Measurements from ENCODE around the gene ADIG. TPM values are rescaled to one million over a fixed set of nuclear protein-coding genes. Genes with fewer than 3 reads are reported as not detected.

The ADIG gene
- total and polyA plus RNA-seq, 4 donors: not detected

DNA sequence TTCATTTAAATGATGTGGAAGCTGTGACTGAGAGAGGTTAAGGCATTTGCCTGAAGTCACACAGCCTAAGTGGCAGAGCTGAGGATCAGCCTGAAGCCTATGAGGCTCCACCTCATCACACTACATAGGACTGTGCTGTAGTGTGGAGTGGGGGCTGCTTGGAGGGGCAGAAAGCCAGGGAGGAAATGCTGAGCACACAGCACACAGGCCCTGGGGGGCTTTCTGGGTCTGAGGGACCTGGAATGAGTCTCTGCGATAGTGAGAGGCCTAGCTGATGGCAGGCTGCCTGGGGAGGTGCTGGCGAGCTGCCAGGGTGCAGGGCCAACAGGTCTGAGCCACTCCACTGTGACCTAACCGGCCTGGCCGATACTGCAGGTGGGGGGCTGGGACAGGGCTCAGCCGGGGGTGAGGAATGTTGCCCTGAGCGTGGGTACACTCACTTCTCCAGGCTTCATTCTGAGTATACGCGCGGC, 18.4 kb downstream of the ADIG start:
- Histone ChIP-seq H3K4me3 (ENCODE audit: low read depth, low read length) (no peak overlapping the region), H3K27ac (ENCODE audit: low read depth, low read length) (no peak overlapping the region), H3K9me3 (ENCODE audit: control insufficient read depth, insufficient read depth, low read length) (no peaks in the 10 kb centered on the region), H3K27me3 (ENCODE audit: control insufficient read depth, insufficient read depth, low read length) (peaks cover 32% of the 10 kb centered on the region), H3K36me3 (ENCODE audit: control insufficient read depth, insufficient read depth, low read length) (no peaks in the 10 kb centered on the region), H3K4me1 (ENCODE audit: control insufficient read depth, insufficient read depth, low read length) (peaks cover 3% of the 10 kb centered on the region)
- no peak for DNase-seq (ENCODE audit: low read depth in 4 of 6, low spot score in 6 of 6)
- WGBS (ENCODE audit: insufficient coverage): 42% methylated on average over 4 of the region's 9 CpGs

DNA sequence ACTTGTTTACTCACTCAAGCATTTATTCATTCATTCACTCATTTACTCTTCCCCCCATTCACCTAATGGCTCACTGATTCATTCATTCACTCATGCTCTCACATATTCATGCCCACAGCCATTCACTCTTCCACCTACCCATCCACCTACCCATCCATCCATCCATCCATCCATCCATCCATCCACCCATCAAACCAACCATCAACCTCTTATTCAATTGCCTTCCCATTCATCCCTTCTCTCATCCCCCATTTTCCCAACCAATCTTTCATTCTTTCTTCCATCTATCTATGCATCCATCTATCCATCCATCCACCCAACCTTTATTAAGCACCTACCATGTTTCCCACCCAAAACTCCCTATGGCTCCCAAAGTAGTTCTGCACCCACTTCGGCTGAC, 19.1 kb downstream of the ADIG start:
- Histone ChIP-seq H3K4me3 (ENCODE audit: low read depth, low read length) (no peak overlapping the region), H3K4me1 (ENCODE audit: control insufficient read depth, insufficient read depth, low read length) (peaks cover 3% of the 10 kb centered on the region), H3K27ac (ENCODE audit: low read depth, low read length) (no peak overlapping the region), H3K9me3 (ENCODE audit: control insufficient read depth, insufficient read depth, low read length) (no peaks in the 10 kb centered on the region), H3K36me3 (ENCODE audit: control insufficient read depth, insufficient read depth, low read length) (no peaks in the 10 kb centered on the region), H3K27me3 (ENCODE audit: control insufficient read depth, insufficient read depth, low read length) (peaks cover 32% of the 10 kb centered on the region)
- DNase-seq (ENCODE audit: low read depth in 4 of 6, low spot score in 6 of 6): no peak
- WGBS (ENCODE audit: insufficient coverage): 92% methylated on average over 1 of the region's 1 CpG

DNA sequence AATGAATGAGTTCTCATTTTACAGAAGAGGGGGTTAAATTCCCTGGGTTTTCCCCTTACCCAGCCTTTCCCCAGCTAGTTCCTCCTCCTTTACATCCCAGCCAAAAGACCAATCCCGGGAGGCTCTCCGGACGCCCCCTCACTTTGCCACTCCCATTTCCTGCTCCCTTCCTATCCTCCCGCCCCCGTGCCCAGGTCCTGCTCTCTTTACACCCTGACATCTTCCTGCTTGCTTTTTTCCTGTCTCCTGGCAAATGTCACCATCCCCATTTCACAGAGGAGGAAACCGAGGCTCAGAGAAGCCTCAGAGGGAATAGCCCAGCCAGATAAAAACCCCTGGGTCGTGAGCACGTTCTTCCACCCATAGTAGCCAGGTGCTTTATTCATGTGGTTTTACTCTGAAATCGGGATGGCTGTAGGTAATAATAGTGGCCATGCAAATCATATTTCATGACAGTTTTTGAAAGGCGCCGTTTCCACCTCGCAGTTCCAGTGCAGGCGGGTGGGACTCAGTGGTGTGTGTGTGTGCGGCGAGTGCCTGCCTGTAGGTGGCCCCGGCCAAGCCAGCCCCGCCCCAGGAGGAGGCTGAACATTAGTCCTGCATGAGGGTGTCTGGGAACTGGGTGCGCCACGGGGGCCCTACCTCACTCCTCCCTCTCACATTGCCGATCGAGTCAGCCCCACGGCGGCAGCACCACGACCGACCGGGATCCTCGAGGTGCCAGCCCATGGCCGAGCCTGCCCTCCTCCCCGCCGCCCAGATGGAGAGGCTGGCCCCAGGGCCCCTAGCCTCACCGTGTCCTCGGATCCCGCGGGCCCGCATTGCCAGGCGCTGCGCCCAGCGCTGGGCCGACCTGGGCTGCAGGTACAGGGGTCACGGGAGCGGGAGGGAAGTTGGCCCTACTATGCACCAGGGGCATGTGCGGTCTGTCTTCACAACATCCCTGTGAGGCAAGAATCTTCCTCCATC, 20.5 kb downstream of the ADIG start, which contains the start of gene ARHGAP40:
Gene ARHGAP40 (plus strand): TSS at position 594 of the 969 bp plus-strand sequence.
- H3K27me3 ChIP-seq (ENCODE audit: control insufficient read depth, insufficient read depth, low read length): peaks cover 32% of the 10 kb centered on the region
- H3K27ac ChIP-seq (ENCODE audit: low read depth, low read length): no peak within 1 kb of the TSS
- H3K9me3 ChIP-seq (ENCODE audit: control insufficient read depth, insufficient read depth, low read length): no peaks in the 10 kb centered on the region
- no peaks in the 10 kb centered on the region for H3K36me3 ChIP-seq (ENCODE audit: control insufficient read depth, insufficient read depth, low read length)
- 15% methylated on average over 36 of the region's 42 CpGs for WGBS (ENCODE audit: insufficient coverage)
- H3K4me3 ChIP-seq (ENCODE audit: low read depth, low read length): no peak within 1 kb of the TSS
- H3K4me1 ChIP-seq (ENCODE audit: control insufficient read depth, insufficient read depth, low read length): peaks cover 3% of the 10 kb centered on the region
- DNase-seq (ENCODE audit: low read depth in 4 of 6, low spot score in 6 of 6): no peak

DNA sequence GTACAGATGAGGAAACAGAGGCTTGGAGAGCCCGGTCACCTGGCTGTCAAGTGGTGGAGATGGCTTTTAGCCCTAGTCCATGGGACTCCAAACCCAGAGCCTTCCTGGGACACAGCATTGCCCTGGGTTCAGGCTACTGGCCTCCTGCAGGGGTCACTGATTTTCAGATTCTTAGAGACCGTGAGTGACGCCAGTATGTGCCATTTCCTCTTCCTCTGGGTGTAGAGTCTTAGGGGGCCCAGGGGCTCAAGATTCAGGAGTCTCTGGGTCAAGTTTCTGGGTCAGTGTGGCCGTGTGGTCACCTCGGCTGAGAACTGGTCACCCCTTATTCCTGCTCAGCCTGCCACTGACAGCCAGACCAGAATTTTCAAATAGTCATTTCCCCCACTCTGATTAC, 21.2 kb downstream of the ADIG start:
- WGBS (ENCODE audit: insufficient coverage): 42% methylated on average over 2 of the region's 5 CpGs
- Histone ChIP-seq H3K4me1 (ENCODE audit: control insufficient read depth, insufficient read depth, low read length) (peaks cover 3% of the 10 kb centered on the region), H3K9me3 (ENCODE audit: control insufficient read depth, insufficient read depth, low read length) (no peaks in the 10 kb centered on the region), H3K36me3 (ENCODE audit: control insufficient read depth, insufficient read depth, low read length) (no peaks in the 10 kb centered on the region), H3K4me3 (ENCODE audit: low read depth, low read length) (no peak overlapping the region), H3K27me3 (ENCODE audit: control insufficient read depth, insufficient read depth, low read length) (peaks cover 32% of the 10 kb centered on the region), H3K27ac (ENCODE audit: low read depth, low read length) (no peak overlapping the region)
- no peak for DNase-seq (ENCODE audit: low read depth in 4 of 6, low spot score in 6 of 6)

DNA sequence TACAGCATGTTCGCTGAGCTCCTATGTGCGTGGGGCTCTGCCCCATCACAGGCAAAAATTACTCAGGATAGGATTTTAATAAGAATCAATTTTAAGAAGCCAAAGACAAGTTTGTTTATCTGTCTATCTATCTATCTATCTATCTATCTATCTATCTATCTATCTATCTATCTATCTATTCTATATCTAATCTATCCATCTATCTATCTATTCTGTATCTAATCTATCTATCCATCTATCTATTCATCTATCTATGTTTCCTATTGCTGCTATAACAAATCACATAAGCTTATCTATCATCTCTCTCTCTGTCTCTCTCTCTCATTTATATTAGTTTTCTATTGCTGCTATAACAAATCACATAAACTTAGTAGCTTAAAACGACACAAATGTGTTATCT, 22.3 kb downstream of the ADIG start:
- H3K4me1 ChIP-seq (ENCODE audit: control insufficient read depth, insufficient read depth, low read length): peaks cover 3% of the 10 kb centered on the region
- no peak overlapping the region for H3K27ac ChIP-seq (ENCODE audit: low read depth, low read length)
- H3K27me3 ChIP-seq (ENCODE audit: control insufficient read depth, insufficient read depth, low read length): peaks cover 36% of the 10 kb centered on the region
- no peak for DNase-seq (ENCODE audit: low read depth in 4 of 6, low spot score in 6 of 6)
- no peaks in the 10 kb centered on the region for H3K36me3 ChIP-seq (ENCODE audit: control insufficient read depth, insufficient read depth, low read length)
- H3K9me3 ChIP-seq (ENCODE audit: control insufficient read depth, insufficient read depth, low read length): no peaks in the 10 kb centered on the region
- no CpG with 5 or more reads among the region's 3 CpGs for WGBS (ENCODE audit: insufficient coverage)
- no peak overlapping the region for H3K4me3 ChIP-seq (ENCODE audit: low read depth, low read length)

DNA sequence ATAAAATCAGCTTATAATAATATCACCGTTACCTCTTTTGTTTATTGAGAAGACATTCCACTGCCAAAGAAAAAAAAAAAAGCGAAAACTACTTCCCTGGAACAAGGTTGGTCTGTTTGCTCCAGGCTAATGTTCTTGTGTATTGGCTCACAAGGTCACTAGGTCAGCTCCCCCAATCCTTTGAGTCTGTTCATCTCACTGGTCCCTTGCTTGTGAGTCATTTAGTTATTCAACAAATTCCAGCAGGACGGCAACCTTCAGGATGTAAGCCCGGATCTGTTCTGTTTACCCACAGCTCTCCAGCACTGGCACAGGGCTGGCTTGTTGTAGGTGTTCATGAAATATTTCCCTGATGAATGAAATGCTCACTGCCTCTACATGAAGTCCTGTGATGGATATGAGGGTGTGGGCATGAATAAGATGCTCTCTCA, 23.9 kb downstream of the ADIG start:
- no CpG with 5 or more reads among the region's 4 CpGs for WGBS (ENCODE audit: insufficient coverage)
- Histone ChIP-seq H3K9me3 (ENCODE audit: control insufficient read depth, insufficient read depth, low read length) (no peaks in the 10 kb centered on the region), H3K4me3 (ENCODE audit: low read depth, low read length) (no peak overlapping the region), H3K27me3 (ENCODE audit: control insufficient read depth, insufficient read depth, low read length) (peaks cover 36% of the 10 kb centered on the region), H3K27ac (ENCODE audit: low read depth, low read length) (no peak overlapping the region), H3K4me1 (ENCODE audit: control insufficient read depth, insufficient read depth, low read length) (no peaks in the 10 kb centered on the region), H3K36me3 (ENCODE audit: control insufficient read depth, insufficient read depth, low read length) (no peaks in the 10 kb centered on the region)
- DNase-seq (ENCODE audit: low read depth in 4 of 6, low spot score in 6 of 6): no peak

DNA sequence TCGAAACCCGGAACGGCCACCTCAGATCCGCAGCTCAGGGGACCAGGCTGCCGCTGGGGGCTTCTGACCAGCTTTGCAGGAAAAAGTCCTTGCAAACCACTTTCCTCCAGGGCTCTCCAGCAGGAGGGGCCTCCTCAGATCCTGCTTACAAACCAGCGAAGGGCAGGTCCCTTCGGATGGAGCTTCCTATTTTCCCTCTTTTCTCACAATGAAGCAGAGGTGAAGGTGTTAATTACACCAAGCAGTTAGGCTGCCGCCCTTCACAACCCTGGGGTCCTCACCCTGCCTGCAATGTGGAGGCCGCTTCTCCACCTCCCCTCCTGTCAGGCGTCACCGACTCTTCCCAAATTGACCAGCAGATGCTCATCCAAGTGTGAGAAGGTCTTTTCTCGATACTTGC, 26.4 kb downstream of the ADIG start:
- Histone ChIP-seq H3K36me3 (ENCODE audit: control insufficient read depth, insufficient read depth, low read length) (no peaks in the 10 kb centered on the region), H3K27ac (ENCODE audit: low read depth, low read length) (no peak overlapping the region), H3K4me1 (ENCODE audit: control insufficient read depth, insufficient read depth, low read length) (no peaks in the 10 kb centered on the region), H3K4me3 (ENCODE audit: low read depth, low read length) (no peak overlapping the region), H3K9me3 (ENCODE audit: control insufficient read depth, insufficient read depth, low read length) (no peaks in the 10 kb centered on the region), H3K27me3 (ENCODE audit: control insufficient read depth, insufficient read depth, low read length) (peaks cover 14% of the 10 kb centered on the region)
- no peak for DNase-seq (ENCODE audit: low read depth in 4 of 6, low spot score in 6 of 6)
- 58% methylated on average over 9 of the region's 12 CpGs for WGBS (ENCODE audit: insufficient coverage)

DNA sequence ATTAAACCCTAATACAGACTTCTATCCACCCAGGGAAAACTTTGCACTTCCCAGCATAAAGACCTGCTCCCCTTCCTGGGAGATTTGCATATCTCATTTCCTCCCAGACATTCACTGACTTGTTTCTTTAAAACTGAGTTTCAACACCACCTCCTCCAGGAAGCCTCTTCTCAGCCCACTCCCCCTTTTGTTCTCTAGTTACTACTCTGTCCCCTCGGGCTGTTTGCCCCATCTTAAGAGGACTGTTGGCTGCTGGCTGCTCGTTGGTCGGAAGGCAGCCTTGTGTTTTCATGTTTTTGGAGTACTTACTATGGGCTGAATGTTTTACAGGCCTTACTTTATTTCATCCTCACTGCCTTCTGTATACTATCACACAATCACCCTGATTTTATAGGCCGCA, 27.2 kb downstream of the ADIG start:
- Histone ChIP-seq H3K4me3 (ENCODE audit: low read depth, low read length) (no peak overlapping the region), H3K9me3 (ENCODE audit: control insufficient read depth, insufficient read depth, low read length) (no peaks in the 10 kb centered on the region), H3K36me3 (ENCODE audit: control insufficient read depth, insufficient read depth, low read length) (no peaks in the 10 kb centered on the region), H3K27ac (ENCODE audit: low read depth, low read length) (no peak overlapping the region), H3K27me3 (ENCODE audit: control insufficient read depth, insufficient read depth, low read length) (peaks cover 8% of the 10 kb centered on the region), H3K4me1 (ENCODE audit: control insufficient read depth, insufficient read depth, low read length) (no peaks in the 10 kb centered on the region)
- WGBS (ENCODE audit: insufficient coverage): 100% methylated on average over 1 of the region's 4 CpGs
- no peak for DNase-seq (ENCODE audit: low read depth in 4 of 6, low spot score in 6 of 6)

DNA sequence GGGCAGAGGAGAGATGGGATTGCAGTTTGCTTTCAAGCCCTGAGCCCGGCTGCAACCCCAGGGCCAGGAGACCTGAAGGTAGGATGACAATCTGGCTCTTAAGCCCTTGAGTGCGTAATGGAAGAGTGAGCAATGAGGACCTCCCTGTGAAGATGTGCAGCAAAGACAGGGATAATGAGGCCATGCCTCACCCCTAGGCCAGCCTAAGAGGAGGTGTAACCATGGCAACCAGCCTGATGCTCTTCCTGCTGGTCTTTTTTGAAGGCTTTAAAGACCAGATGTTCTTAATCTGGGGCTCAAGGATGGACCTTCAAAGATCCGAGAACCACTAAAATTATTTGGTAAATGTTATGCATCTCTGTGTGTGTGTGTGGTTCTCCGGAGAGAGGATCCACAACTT, 28.8 kb downstream of the ADIG start:
- Histone ChIP-seq H3K27me3 (ENCODE audit: control insufficient read depth, insufficient read depth, low read length) (peaks cover 4% of the 10 kb centered on the region), H3K9me3 (ENCODE audit: control insufficient read depth, insufficient read depth, low read length) (no peaks in the 10 kb centered on the region), H3K4me1 (ENCODE audit: control insufficient read depth, insufficient read depth, low read length) (no peaks in the 10 kb centered on the region), H3K27ac (ENCODE audit: low read depth, low read length) (no peak overlapping the region), H3K36me3 (ENCODE audit: control insufficient read depth, insufficient read depth, low read length) (no peaks in the 10 kb centered on the region), H3K4me3 (ENCODE audit: low read depth, low read length) (no peak overlapping the region)
- 65% methylated on average over 2 of the region's 4 CpGs for WGBS (ENCODE audit: insufficient coverage)
- DNase-seq (ENCODE audit: low read depth in 4 of 6, low spot score in 6 of 6): peak in 1 of 6 donors; percentile 34

DNA sequence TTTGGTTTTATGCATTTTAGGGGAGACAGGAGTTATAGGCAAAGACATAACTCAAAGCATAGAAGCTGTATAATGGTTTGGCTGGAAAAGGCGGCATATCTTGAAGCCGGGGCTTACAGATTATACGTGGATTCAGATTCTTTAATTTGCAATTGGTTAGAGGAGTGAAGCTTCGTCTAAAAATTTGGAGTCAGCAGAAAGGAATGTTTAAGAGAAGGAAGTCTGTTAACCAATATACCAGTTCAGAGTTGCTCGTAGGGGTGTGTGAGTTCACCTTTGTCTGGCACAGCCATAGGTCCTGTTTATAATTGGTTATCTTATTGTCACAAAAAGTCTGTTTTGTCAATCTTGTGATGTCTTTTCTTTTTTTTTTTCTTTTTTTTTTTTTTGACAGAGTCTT, 29.5 kb downstream of the ADIG start:
- Histone ChIP-seq H3K9me3 (ENCODE audit: control insufficient read depth, insufficient read depth, low read length) (no peaks in the 10 kb centered on the region), H3K4me1 (ENCODE audit: control insufficient read depth, insufficient read depth, low read length) (no peaks in the 10 kb centered on the region), H3K36me3 (ENCODE audit: control insufficient read depth, insufficient read depth, low read length) (no peaks in the 10 kb centered on the region), H3K27me3 (ENCODE audit: control insufficient read depth, insufficient read depth, low read length) (peaks cover 4% of the 10 kb centered on the region), H3K4me3 (ENCODE audit: low read depth, low read length) (no peak overlapping the region), H3K27ac (ENCODE audit: low read depth, low read length) (no peak overlapping the region)
- DNase-seq (ENCODE audit: low read depth in 4 of 6, low spot score in 6 of 6): no peak
- 97% methylated on average over 4 of the region's 5 CpGs for whole genome bisulfite sequencing (ENCODE audit: insufficient coverage)
